Eye (tissue), 1 donor: Measurements from ENCODE around the gene AVEN.
"Not testable (repeated sequence)": the region's sequence is repeated elsewhere in the genome, so short reads cannot be mapped to it uniquely, and the experiment has no call there.

Source experiments
- DNase-seq: peaks from one replicate; pipeline ENCODE4 v3.0.0-alpha.2; 2015

The AVEN gene

DNA sequence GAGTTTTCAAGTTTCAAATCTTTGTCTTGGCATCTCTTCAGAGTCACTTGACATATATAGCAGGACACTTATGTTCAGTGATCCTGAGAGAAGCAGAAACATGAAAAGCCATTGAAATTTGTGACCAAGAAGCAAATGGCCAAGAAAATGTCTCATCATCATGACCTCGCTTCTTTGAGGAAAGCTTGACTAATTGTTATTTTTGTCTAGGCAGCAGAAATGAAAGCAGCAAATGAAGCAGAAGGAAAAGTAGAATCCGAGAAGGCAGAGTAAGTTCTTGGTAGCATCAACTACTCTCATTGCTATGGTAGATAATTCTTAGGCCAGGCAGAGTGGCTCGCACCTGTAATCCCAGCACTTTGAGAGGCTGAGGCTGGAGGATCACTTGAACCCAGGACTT is 198.4 kb downstream of the AVEN start:
- no peak for DNase-seq

DNA sequence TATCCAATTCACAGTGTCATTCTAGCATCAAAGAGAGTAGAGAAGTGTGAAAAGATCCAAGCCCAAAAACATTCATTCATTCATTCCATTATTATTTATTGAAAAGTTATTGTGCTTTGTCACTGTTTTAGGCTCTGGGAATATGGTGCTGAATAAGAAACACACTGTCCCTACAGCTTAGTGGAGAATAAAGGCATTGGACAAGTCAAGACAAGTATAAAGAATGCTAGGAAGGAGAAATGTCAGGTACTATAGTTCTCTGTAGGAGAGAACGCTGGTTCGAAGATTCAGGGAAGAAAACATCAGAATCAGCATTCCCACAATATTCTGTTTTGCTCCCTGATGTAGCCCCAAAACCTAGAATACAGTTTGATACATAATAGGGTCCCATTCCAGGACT is 199.5 kb downstream of the AVEN start:
- no peak for DNase-seq

DNA sequence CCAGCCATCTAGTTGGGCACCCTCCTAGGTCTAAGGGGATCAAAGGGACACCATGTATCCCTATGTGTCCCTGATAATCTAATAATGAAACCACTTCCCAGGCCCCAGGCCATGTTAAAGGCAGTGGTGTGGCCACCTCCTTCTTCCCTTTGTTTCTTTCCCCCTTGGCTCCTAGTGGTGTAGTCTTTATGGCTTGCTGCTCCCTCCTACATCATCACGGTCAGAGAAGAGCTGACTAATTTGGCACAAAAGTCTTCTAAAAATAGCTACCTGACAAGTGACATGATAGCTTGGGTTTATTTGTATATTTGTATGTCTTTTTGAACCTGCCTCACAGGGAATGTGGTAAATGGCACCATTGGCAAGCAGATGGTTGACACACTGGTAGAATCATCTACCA is 201.7 kb downstream of the AVEN start:
- DNase-seq = no peak

DNA sequence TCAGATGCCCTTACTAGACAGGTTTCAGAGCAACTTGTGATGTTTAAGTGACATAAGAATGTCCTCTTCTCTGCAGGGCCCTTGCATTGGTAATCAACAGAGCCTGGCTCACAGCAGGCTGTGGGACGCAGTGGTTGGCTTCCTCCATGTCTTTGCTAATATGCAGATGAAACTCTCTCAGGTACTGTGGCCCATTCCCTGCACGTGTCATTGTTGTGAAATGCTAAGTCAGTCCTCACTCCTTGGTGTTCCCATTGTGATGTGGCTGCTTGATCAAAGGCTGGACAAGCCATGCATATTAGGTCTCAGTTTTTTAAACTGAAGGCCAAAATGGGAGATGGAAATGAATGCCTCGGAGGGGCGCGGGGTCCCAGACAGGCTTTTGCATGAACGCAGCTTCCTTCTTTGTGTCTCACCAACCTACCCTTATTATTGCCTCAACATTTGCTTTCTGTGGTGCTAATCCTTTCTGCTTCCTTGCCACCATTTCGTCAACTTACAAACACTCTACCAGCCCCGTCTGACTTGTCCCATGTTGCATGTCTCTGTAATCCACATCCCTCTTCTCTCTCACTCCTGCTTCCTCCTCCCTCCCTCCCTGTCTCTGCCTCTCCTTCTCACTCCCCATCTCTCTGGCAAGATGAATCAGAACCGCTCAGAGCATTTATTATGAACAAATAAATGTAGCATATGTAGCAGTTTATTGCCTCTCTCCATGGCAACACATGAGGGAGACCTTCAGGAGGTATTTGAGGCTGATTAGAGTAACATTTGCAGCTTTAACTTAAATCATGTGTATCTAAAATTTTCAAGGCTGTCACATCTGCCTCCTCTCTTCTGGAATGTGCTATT is 203.9 kb downstream of the AVEN start:
- DNase-seq = peak; percentile 5

DNA sequence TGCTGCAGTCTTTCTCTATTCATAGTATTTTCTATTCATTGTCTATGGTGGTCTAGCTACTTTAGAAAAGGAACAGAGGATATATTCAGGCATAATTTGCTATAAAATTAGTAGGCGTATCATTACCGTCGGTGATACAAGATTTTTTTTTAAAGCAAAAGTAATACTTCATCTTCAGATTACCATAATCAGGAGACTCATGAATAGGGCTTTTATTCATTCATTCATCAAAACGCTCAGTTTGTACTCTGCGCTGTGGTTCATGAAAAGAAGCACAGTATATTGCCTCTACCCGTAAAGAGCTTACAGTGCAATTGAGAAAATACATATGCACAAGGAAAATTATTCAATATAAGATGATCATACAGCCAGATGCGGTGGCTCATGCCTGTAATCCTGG is 207.4 kb downstream of the AVEN start:
- DNase-seq = no peak

DNA sequence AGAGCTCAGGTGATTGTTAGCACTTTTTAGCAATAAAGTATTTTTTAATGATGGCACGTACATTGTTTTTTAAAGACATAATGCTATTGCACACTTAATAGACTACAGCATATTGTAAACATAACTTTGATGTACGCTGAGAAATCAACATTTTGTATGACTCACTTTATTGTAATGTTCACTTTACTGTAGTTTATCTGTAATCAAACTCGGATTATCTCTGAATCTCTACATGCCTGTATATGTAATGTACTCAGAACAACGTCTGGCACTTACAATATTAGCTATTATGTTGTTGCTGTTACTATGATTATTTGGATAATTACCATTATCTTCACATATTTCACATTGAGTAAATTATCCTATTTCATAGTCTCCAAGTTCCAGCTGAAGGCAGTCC is 208.7 kb downstream of the AVEN start:
- no peak for DNase-seq

DNA sequence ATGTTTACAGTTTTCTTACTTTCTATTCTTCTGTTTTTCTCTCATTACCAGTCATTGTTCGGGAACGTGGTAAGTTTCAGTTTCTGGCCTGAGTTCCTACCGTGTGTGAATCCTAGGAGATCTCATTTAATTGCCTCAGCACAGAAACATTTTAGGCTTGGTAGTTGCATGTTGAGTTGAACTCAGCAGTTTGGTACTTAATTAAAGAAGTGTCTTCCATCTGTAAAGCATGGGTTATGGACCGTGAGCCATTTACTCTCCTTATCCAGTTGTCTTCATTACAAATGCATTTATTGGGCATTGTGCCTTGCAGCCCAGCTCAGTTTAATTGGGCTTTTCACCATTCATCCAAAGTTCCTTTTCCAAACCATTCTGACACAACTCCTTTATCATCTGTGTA is 212.8 kb downstream of the AVEN start:
- no peak for DNase-seq

DNA sequence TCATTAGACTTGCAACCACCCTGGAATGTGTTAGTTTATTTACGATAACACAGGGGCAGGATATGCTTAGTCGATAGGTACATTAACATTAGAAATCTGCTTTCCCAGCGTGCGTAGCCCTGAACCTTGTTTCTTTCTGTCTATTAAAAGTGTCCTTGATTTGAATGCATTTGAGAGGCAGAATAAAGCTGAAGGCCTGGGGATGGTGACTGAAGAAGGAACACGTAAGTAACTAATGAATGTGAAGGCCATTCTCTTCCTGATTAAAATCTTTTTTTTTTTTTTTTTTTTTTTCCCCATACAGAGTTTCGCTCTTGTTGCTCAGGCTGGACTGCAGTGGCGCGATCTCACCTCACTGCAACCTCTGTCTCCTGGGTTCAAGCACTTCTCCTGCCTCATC is 213.6 kb downstream of the AVEN start:
- no peak for DNase-seq

DNA sequence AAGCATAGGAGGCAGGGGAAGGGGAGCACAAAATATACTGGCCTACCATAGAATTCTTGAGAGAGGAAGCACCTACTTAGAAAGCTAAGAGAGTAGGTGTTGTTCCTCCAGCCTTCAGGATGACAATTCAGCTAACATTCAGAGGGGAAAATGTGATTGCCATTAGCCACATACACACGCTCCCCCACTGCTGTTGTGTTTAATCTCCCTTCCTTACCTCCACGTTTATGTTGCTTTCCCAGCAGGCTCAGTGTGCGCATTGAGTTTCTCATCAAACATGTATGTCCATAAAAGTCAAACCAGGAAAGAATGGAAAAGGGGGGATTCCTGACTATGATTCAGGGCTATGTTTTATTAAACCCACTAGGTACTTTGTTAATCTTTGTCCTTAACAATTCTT is 215.9 kb downstream of the AVEN start:
- DNase-seq = peak; percentile 39

DNA sequence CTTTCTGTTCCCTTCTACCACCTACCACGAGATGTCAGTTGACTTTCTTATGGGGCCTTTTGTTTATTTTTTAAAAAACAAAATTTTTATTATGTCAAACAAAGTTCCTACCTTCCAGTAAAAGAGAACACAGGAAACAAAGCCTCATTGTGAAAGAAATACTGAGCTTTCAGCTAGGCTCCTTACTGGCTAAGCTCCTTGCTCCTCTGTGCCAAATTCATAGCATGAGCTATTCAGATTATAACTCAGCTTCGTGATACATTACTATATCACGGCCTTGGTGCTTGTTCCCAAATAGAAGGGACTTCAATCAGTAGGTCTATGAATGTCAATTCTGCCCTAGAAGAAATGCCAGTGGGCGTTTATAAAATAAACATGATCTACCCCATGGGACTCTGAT is 216.5 kb downstream of the AVEN start:
- peak; percentile 54 for DNase-seq

DNA sequence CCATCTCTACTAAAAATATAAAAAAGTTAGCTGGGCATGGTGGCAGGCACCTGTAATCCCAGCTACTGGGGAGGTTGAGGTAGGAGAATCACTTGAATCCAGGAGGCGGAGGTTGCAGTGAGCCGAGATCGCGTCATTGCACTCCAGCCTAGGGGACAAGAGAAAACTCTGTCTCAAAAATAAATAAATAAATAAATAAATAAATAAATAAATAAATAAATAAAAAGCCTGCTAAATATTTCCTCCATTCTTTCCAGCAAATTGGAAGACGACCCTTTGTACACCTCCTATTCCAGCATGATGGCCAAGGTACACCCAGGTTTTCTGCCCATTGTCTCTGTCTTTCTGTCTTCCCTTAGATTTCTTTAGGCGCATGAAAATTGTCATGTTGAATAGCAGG is 219.5 kb downstream of the AVEN start:
- DNase-seq = not testable (repeated sequence)
